Measurements from ENCODE around the gene L3MBTL4. TPM values are rescaled to one million over a fixed set of nuclear protein-coding genes. Genes with fewer than 3 reads are reported as not detected.

The L3MBTL4 gene
- total and polyA plus RNA-seq, 7 donors: 1.2 to 5.7 (median 3.4) TPM

DNA sequence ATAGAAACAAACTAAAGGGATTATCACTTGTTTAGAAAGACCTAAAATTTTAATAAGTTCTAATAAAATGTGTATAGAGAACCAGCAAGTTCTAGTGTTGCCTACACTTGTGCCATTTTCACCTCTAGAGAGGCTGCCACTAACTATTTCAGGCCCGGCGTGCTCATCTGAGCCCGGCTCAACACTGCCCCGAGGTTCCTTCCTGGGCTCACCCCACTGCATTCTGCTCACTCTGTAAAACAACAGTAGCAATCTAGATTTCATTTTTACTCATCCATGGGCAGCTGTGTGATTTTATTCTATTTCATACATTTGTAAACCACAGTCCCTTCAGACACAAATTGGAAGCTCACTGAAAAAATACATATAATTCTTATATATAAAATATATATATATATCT lies 253.2 kb downstream of the L3MBTL4 start:
- intact Hi-C loops (cut with DNase I): no loop called here
- Histone ChIP-seq H3K27ac (no peak overlapping the region), H3K36me3 (no peaks in the 10 kb centered on the region), H3K4me3 (no peak overlapping the region), H3K4me1 (no peaks in the 10 kb centered on the region), H3K27me3 (no peaks in the 10 kb centered on the region), H3K9me3 (peaks cover 0 to 2% (median 0%) of the 10 kb centered on the region in 4 donors)
- 87 to 91% methylated on average over 4 of the region's 4 CpGs for WGBS, 2 donors
- no peak for TF ChIP-seq POLR2AphosphoS5 (IDR thresholded peaks at IDR 0.05)
- no peak for DNase-seq

DNA sequence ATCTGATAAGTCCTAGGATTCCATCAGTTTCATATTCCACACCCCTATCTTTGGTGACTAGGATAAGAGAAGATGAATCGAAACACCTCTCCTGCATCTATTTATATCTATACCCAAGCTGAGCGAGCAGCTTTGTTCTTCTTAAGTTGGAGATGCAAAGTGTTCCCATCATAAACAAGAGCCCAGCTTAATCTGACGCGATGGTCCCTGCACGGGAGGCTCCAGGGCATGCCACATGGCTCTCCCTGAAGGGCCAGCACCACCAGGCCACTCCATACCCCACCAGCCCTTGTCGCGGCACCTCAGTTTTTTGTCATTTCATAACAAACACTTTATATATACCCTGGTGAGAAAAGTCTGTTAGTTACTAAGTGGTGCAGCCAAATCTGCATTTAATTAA lies 255.3 kb downstream of the L3MBTL4 start:
- peaks cover 0 to 2% (median 0%) of the 10 kb centered on the region in 4 donors for H3K9me3 ChIP-seq
- 93 to 96% methylated on average over 7 of the region's 7 CpGs for WGBS, 2 donors
- H3K4me3 ChIP-seq: no peak overlapping the region
- no peaks in the 10 kb centered on the region for H3K36me3 ChIP-seq
- no peaks in the 10 kb centered on the region for H3K27me3 ChIP-seq
- TF ChIP-seq, protein P1, sequence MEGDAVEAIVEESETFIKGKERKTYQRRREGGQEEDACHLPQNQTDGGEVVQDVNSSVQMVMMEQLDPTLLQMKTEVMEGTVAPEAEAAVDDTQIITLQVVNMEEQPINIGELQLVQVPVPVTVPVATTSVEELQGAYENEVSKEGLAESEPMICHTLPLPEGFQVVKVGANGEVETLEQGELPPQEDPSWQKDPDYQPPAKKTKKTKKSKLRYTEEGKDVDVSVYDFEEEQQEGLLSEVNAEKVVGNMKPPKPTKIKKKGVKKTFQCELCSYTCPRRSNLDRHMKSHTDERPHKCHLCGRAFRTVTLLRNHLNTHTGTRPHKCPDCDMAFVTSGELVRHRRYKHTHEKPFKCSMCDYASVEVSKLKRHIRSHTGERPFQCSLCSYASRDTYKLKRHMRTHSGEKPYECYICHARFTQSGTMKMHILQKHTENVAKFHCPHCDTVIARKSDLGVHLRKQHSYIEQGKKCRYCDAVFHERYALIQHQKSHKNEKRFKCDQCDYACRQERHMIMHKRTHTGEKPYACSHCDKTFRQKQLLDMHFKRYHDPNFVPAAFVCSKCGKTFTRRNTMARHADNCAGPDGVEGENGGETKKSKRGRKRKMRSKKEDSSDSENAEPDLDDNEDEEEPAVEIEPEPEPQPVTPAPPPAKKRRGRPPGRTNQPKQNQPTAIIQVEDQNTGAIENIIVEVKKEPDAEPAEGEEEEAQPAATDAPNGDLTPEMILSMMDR (IDR thresholded peaks at IDR 0.05): no peak
- TF ChIP-seq EP300 (IDR thresholded peaks at IDR 0.05): no peak
- TF ChIP-seq POLR2A (IDR thresholded peaks at IDR 0.05): no peak
- TF ChIP-seq POLR2AphosphoS5 (IDR thresholded peaks at IDR 0.05): no peak
- peaks cover 0 to 5% (median 0%) of the 10 kb centered on the region in 4 donors for H3K4me1 ChIP-seq
- DNase-seq: no peak
- H3K27ac ChIP-seq: no peak overlapping the region
- intact Hi-C loops (cut with DNase I): no loop called here

DNA sequence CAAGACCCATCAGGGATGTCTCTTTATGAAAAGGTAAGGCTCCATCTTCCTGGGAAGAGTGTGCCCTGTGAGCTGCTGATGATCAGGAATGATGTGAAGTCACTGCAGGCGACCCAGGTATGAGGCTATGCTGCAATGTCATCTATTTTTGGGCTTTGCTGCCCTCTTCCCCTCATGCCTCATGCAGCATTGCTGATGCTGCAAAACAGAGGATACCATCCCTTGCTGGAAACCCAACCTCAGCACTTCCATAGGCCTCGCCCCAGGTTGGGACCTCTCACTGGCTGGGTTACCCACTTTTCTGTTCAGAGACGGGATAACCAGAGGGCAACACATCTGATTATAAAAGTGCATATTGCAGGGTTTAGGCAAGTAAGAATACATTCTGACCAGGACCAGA lies 255.8 kb downstream of the L3MBTL4 start:
- no peaks in the 10 kb centered on the region for H3K36me3 ChIP-seq
- DNase-seq: no peak
- no peaks in the 10 kb centered on the region for H3K27me3 ChIP-seq
- H3K4me3 ChIP-seq: no peak overlapping the region
- WGBS, 2 donors: 92% methylated on average over 3 of the region's 3 CpGs
- peaks cover 0 to 5% (median 0%) of the 10 kb centered on the region in 4 donors for H3K4me1 ChIP-seq
- TF ChIP-seq, protein P1 (IDR thresholded peaks at IDR 0.05): no peak
- TF ChIP-seq POLR2AphosphoS5 (IDR thresholded peaks at IDR 0.05): no peak
- no peak for TF ChIP-seq EP300 (IDR thresholded peaks at IDR 0.05)
- H3K9me3 ChIP-seq: peaks cover 0 to 2% (median 0%) of the 10 kb centered on the region in 4 donors
- H3K27ac ChIP-seq: no peak overlapping the region
- intact Hi-C loops (cut with DNase I): no loop called here

DNA sequence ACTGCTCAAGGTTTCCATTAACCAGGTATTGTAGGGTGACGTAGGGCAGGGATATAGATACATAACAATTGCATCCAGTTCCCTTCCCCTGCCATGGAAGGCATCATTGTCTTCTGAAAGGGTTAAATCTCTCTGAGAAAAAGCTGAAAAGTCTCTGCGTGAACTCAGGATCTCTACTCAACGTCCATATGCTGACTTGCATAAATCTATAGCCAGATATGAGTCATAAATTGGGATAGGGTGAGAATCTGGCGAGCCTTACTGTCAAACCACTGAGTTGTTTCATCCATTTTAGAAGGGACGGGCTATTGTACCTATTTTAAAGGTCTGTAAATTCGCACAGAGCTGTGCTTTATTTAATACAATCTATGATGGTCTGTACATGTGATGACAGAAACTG lies 258.3 kb downstream of the L3MBTL4 start:
- 77 to 82% methylated on average over 6 of the region's 6 CpGs for WGBS, 2 donors
- Histone ChIP-seq H3K36me3 (no peaks in the 10 kb centered on the region), H3K27ac (no peak overlapping the region), H3K4me1 (peaks cover 0 to 5% (median 0%) of the 10 kb centered on the region in 4 donors), H3K27me3 (no peaks in the 10 kb centered on the region), H3K9me3 (no peaks in the 10 kb centered on the region), H3K4me3 (no peak overlapping the region)
- DNase-seq: no peak
- intact Hi-C loops (cut with DNase I): no loop called here
- TF ChIP-seq POLR2A (IDR thresholded peaks at IDR 0.05) (no peak), POLR2AphosphoS5 (IDR thresholded peaks at IDR 0.05) (no peak), EP300 (IDR thresholded peaks at IDR 0.05) (no peak)
- TF ChIP-seq, protein P1 (IDR thresholded peaks at IDR 0.05): no peak

DNA sequence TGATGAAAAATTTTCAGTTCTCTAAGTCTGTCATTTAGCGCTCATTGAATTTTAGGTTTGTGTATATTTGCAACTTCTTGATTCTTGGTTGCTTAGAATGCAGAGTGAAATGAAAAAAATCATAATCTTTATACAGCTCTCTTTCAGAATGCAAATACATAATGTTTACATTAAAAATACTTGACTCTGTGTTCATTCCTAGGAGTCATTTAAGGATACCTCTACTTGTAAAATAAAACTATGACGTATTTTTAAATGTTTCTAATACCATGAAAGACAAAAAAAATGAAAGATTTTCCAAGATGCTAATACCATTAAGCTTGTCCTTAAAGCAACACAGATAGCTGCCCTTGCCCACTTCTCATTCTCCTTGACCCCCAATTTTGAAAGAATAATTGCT lies 259.0 kb downstream of the L3MBTL4 start:
- 85 to 94% methylated on average over 2 of the region's 2 CpGs for WGBS, 2 donors
- no peaks in the 10 kb centered on the region for H3K9me3 ChIP-seq
- intact Hi-C loops (cut with DNase I): no loop called here
- DNase-seq: no peak
- H3K36me3 ChIP-seq: no peaks in the 10 kb centered on the region
- no peak overlapping the region for H3K27ac ChIP-seq
- no peaks in the 10 kb centered on the region for H3K27me3 ChIP-seq
- peaks cover 0 to 5% (median 0%) of the 10 kb centered on the region in 4 donors for H3K4me1 ChIP-seq
- TF ChIP-seq EP300 (IDR thresholded peaks at IDR 0.05) (no peak), POLR2AphosphoS5 (IDR thresholded peaks at IDR 0.05) (no peak), POLR2A (IDR thresholded peaks at IDR 0.05) (no peak)
- TF ChIP-seq, protein P1 (IDR thresholded peaks at IDR 0.05): no peak
- no peak overlapping the region for H3K4me3 ChIP-seq

Measured in sigmoid colon (tissue), 7 donors.